C4-2B (cell line): ENCODE measurements around the gene GATA5.

Source experiments
- ZFX ChIP-seq: fragments of 450-650 bp; IDR thresholded peaks from 2 replicates; pipeline ENCODE4 v1.6.1; 2017
- TF ChIP-seq, protein P1 (sequence below): fragments of 450-650 bp; conservative IDR thresholded peaks from 2 replicates; pipeline ENCODE4 v1.5.1; 2017; ENCODE audit warnings: mild to moderate bottlenecking

DNA sequence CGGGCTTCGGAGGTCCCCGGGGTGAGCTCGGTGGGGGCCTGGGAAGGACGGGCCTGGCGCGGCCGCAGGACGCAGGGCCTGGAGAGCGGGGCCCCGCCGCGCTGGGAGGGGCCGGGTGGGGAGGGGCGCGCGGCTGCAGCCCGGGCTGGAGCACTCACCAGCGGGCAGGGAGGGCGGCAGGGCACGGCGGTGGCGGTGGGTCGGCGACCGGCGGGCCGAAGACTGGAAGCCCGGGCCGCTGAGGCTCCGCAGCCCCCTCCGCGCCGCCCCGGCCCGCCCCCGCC is at the start of gene GATA5:
- TF ChIP-seq, protein P1, sequence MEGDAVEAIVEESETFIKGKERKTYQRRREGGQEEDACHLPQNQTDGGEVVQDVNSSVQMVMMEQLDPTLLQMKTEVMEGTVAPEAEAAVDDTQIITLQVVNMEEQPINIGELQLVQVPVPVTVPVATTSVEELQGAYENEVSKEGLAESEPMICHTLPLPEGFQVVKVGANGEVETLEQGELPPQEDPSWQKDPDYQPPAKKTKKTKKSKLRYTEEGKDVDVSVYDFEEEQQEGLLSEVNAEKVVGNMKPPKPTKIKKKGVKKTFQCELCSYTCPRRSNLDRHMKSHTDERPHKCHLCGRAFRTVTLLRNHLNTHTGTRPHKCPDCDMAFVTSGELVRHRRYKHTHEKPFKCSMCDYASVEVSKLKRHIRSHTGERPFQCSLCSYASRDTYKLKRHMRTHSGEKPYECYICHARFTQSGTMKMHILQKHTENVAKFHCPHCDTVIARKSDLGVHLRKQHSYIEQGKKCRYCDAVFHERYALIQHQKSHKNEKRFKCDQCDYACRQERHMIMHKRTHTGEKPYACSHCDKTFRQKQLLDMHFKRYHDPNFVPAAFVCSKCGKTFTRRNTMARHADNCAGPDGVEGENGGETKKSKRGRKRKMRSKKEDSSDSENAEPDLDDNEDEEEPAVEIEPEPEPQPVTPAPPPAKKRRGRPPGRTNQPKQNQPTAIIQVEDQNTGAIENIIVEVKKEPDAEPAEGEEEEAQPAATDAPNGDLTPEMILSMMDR = no peak
- TF ChIP-seq ZFX = no peak
